DND-41 (cell line): Measurements from ENCODE around the gene UNC13B.

Source experiments
- ATAC-seq: fragments of 200-7000 bp; cut with Tn5 transposase; 3 replicates; pipeline ENCODE4 v1.9.1; 2021; ENCODE audit warnings: low read depth; ENCODE audit not compliant: insufficient read depth
- DNase-seq: peaks from one replicate; pipeline ENCODE4 v3.0.0-alpha.2; 2020
- H2AFZ ChIP-seq: 2 replicates; pipeline ENCODE4 v1.6.0; 2012; ENCODE audit warnings: low read depth, low read length
- H3K27ac ChIP-seq: 2 replicates; pipeline ENCODE4 v1.5.1; 2012; ENCODE audit warnings: low read length, inconsistent platforms
- H3K27me3 ChIP-seq: fragments of 200-600 bp; sonication (generic); 2 replicates; pipeline ENCODE4 v1.6.0; 2012; ENCODE audit warnings: low read length, mild to moderate bottlenecking, inconsistent platforms; ENCODE audit not compliant: insufficient read depth, poor library complexity
- H3K36me3 ChIP-seq: 2 replicates; pipeline ENCODE4 v1.5.1; 2012; ENCODE audit warnings: low read length, inconsistent platforms; ENCODE audit not compliant: insufficient read depth
- H3K4me1 ChIP-seq: 2 replicates; pipeline ENCODE4 v1.5.1; 2012; ENCODE audit warnings: mild to moderate bottlenecking, low read length; ENCODE audit not compliant: insufficient read depth
- H3K4me2 ChIP-seq: 2 replicates; pipeline ENCODE4 v1.6.0; 2012; ENCODE audit warnings: mild to moderate bottlenecking, moderate library complexity, low read length, inconsistent platforms; ENCODE audit not compliant: insufficient read depth
- H3K4me3 ChIP-seq, 2 experiments: fragments of 200-600 bp in 1 of 2; shearing (Covaris generic) in 1 of 2; 2 replicates each; pipeline ENCODE4 v1.5.1; 2012 to 2016; ENCODE audit warnings: inconsistent platforms in 2 of 2, low read length in 2 of 2, mild to moderate bottlenecking in 2 of 2, low read depth in 1 of 2, moderate library complexity in 1 of 2
- H3K79me2 ChIP-seq: 2 replicates; pipeline ENCODE4 v1.6.0; 2012; ENCODE audit warnings: low read length, inconsistent platforms; ENCODE audit not compliant: insufficient read depth
- H3K9ac ChIP-seq: 2 replicates; pipeline ENCODE4 v1.6.0; 2012; ENCODE audit warnings: low read depth, mild to moderate bottlenecking, inconsistent platforms, low read length, moderate library complexity
- H3K9me3 ChIP-seq: 2 replicates; pipeline ENCODE4 v1.5.1; 2012; ENCODE audit warnings: low read length, moderate library complexity, mild to moderate bottlenecking, inconsistent platforms; ENCODE audit not compliant: insufficient read depth, severe bottlenecking
- H4K20me1 ChIP-seq: 2 replicates; pipeline ENCODE4 v1.6.0; 2012; ENCODE audit warnings: low read length; ENCODE audit not compliant: insufficient read depth
- CTCF ChIP-seq: IDR thresholded peaks from 2 replicates; pipeline ENCODE4 v1.5.1; 2012; ENCODE audit warnings: borderline replicate concordance, low read length, moderate library complexity, mild to moderate bottlenecking; ENCODE audit not compliant: poor library complexity, severe bottlenecking; ENCODE audit errors: extremely low read depth
- EZH2 ChIP-seq: IDR thresholded peaks from 3 replicates; pipeline ENCODE4 v1.6.1; 2012; ENCODE audit warnings: borderline replicate concordance, low read depth, mild to moderate bottlenecking, moderate library complexity, low read length, inconsistent platforms; ENCODE audit not compliant: severe bottlenecking

UNC13B gene

GRCh38 chr9:35253075-35253474 is 91.3 kb downstream of the UNC13B start:
- ATAC-seq (no peak), DNase-seq (no peak)
- H2AFZ ChIP-seq: no peak overlapping the region
- H3K4me2 ChIP-seq: no peak overlapping the region
- H3K36me3 ChIP-seq: no peaks in the 10 kb centered on the region
- no peaks in the 10 kb centered on the region for H3K79me2 ChIP-seq
- H3K27me3 ChIP-seq: no peaks in the 10 kb centered on the region
- no peak for TF ChIP-seq EZH2
- no peak for TF ChIP-seq CTCF
- H3K9ac ChIP-seq: no peak overlapping the region
- no peaks in the 10 kb centered on the region for H3K9me3 ChIP-seq
- no peaks in the 10 kb centered on the region for H3K4me1 ChIP-seq
- H3K4me3 ChIP-seq: no peak overlapping the region
- H4K20me1 ChIP-seq: no peaks in the 10 kb centered on the region
- no peak overlapping the region for H3K27ac ChIP-seq

- ATAC-seq (no peak), DNase-seq (no peak)
- H3K4me3 ChIP-seq: no peak overlapping the region
- H3K4me2 ChIP-seq: no peak overlapping the region
- H3K27ac ChIP-seq: no peak overlapping the region
- H2AFZ ChIP-seq: no peak overlapping the region
- no peaks in the 10 kb centered on the region for H3K9me3 ChIP-seq
- H3K36me3 ChIP-seq: no peaks in the 10 kb centered on the region
- H3K27me3 ChIP-seq: no peaks in the 10 kb centered on the region
- no peaks in the 10 kb centered on the region for H3K4me1 ChIP-seq
- TF ChIP-seq CTCF (no peak), EZH2 (no peak)
- H3K79me2 ChIP-seq: no peaks in the 10 kb centered on the region
- no peak overlapping the region for H3K9ac ChIP-seq
- no peaks in the 10 kb centered on the region for H4K20me1 ChIP-seq
Measured at GRCh38 chr9:35254237-35254636, 92.4 kb downstream of the UNC13B start.

- Histone ChIP-seq H3K36me3 (no peaks in the 10 kb centered on the region), H3K9me3 (no peaks in the 10 kb centered on the region), H3K9ac (no peak overlapping the region), H3K27me3 (no peaks in the 10 kb centered on the region), H2AFZ (no peak overlapping the region), H3K4me2 (no peak overlapping the region), H3K27ac (no peak overlapping the region), H3K79me2 (no peaks in the 10 kb centered on the region), H3K4me1 (no peaks in the 10 kb centered on the region), H3K4me3 (no peak overlapping the region), H4K20me1 (no peaks in the 10 kb centered on the region)
- TF ChIP-seq EZH2 (no peak), CTCF (no peak)
- ATAC-seq (no peak), DNase-seq (no peak)
Measured at GRCh38 chr9:35254984-35255857, 93.4 kb downstream of the UNC13B start.
